Prostate gland (tissue), 2 donors: Measurements from ENCODE around the gene SH2D1A. TPM values are rescaled to one million over a fixed set of nuclear protein-coding genes. Genes with fewer than 3 reads are reported as not detected.
"Not testable (repeated sequence)": the region's sequence is repeated elsewhere in the genome, so short reads cannot be mapped to it uniquely, and the experiment has no call there.

Experiments
- DNase-seq: peaks from one replicate; pipeline ENCODE4 v3.0.0-alpha.2; 2019; ENCODE audit warnings: low spot score
- H3K27ac ChIP-seq, 2 donors: fragments of 200-600 bp; sonication (generic); 2 replicates each; pipeline ENCODE4 v1.5.1; 2017 to 2019
- H3K27me3 ChIP-seq: fragments of 200-600 bp; sonication (generic); replicated peaks from 2 replicates; pipeline ENCODE4 v1.5.1; 2019; ENCODE audit not compliant: insufficient read depth
- H3K36me3 ChIP-seq, 2 donors: fragments of 200-600 bp; sonication (generic); 1 replicate in 1 of 2; 2 replicates in 1 of 2; pipeline versions ENCODE4 v1.5.1 to v1.8.1; 2017 to 2019
- H3K4me1 ChIP-seq: fragments of 200-600 bp; sonication (generic); replicated peaks from 2 replicates; pipeline ENCODE4 v1.5.1; 2019
- H3K4me3 ChIP-seq, 2 donors: fragments of 200-600 bp; sonication (generic); 2 replicates each; pipeline ENCODE4 v1.5.1; 2017 to 2019
- H3K9me3 ChIP-seq: fragments of 200-600 bp; sonication (generic); 2 replicates; pipeline ENCODE4 v1.5.1; 2017
- CTCF ChIP-seq, 4 experiments: fragments of 200-600 bp in 2 of 4; fragments of 450-650 bp in 2 of 4; sonication (generic) in 2 of 4; IDR thresholded peaks; 1 replicate in 3 of 4; 2 replicates in 1 of 4; pipeline ENCODE4 v1.5.1; 2016 to 2019; ENCODE audit warnings: antibody characterized with exemption in 4 of 4, mild to moderate bottlenecking in 2 of 4, moderate library complexity in 2 of 4
- POLR2A ChIP-seq: fragments of 450-650 bp; IDR thresholded peaks from one replicate; pipeline ENCODE4 v1.6.1; 2016; ENCODE audit warnings: antibody characterized with exemption, mild to moderate bottlenecking
- POLR2AphosphoS5 ChIP-seq: sonication (generic); formaldehyde crosslinking; IDR thresholded peaks from one replicate; pipeline ENCODE4 v1.6.1; 2017; ENCODE audit warnings: antibody characterized with exemption
- WGBS: methylation state at CpG from one replicate; pipeline ENCODE4 v1.1.5; 2018; 5-methylcytosine and 5-hydroxymethylcytosine counted together
- intact Hi-C: fragments of 100-400 bp; cut with DNase I; formaldehyde crosslinking; loops from one replicate; pipeline ENCODE4 v1.14.2; 2022
- total RNA-seq, 2 donors: library from RNA; depleted of rRNA; stranded (reverse); fragments of >200 nt; gene quantifications; one replicate each; pipeline ENCODE4 v1.1.0, GENCODE V29; 2016

The SH2D1A gene
- total RNA-seq, 2 donors from 2014 or later, result 0.09 TPM; not detected in 1

- no peak overlapping the region for H3K4me3 ChIP-seq
- DNase-seq, result no peak
- TF ChIP-seq POLR2A (no peak), CTCF (IDR thresholded peaks at IDR 0.05) (no peak), POLR2AphosphoS5 (no peak)
- H3K36me3 ChIP-seq, result no peaks in the 10 kb centered on the region
- WGBS, result 90% methylated on average over 1 of the region's 1 CpG
- H3K9me3 ChIP-seq, result no peaks in the 10 kb centered on the region
- H3K27me3 ChIP-seq, result no peaks in the 10 kb centered on the region
- no peak overlapping the region for H3K27ac ChIP-seq
- intact Hi-C loops, result no loop called here
- H3K4me1 ChIP-seq, result no peaks in the 10 kb centered on the region
These were observed 59.5 kb downstream of the SH2D1A start for GRCh38 chrX:124405868-124406267.

- Histone ChIP-seq H3K9me3 (no peaks in the 10 kb centered on the region), H3K27me3 (no peaks in the 10 kb centered on the region), H3K27ac (no peak overlapping the region), H3K36me3 (no peaks in the 10 kb centered on the region), H3K4me1 (no peaks in the 10 kb centered on the region), H3K4me3 (no peak overlapping the region)
- 39% methylated on average over 12 of the region's 12 CpGs for WGBS
- peak; percentile 9 for DNase-seq
- TF ChIP-seq POLR2A, result no peak
- TF ChIP-seq CTCF (IDR thresholded peaks at IDR 0.05), result peak in 2 of 4 experiments; percentile 27 to 43
- intact Hi-C loops, result no loop called here
These were observed 60.1 kb downstream of the SH2D1A start for GRCh38 chrX:124406294-124407014.

GRCh38 chrX:124407226-124407625, 60.9 kb downstream of the SH2D1A start:
- DNase-seq, result no peak
- H3K36me3 ChIP-seq, result no peaks in the 10 kb centered on the region
- H3K27me3 ChIP-seq, result no peaks in the 10 kb centered on the region
- no peak overlapping the region for H3K27ac ChIP-seq
- no peaks in the 10 kb centered on the region for H3K4me1 ChIP-seq
- intact Hi-C loops, result no loop called here
- no peaks in the 10 kb centered on the region for H3K9me3 ChIP-seq
- TF ChIP-seq CTCF (IDR thresholded peaks at IDR 0.05) (no peak), POLR2AphosphoS5 (no peak), POLR2A (no peak)
- H3K4me3 ChIP-seq, result no peak overlapping the region
- WGBS, result 19% methylated on average over 1 of the region's 1 CpG

GRCh38 chrX:124408380-124408779, 62.0 kb downstream of the SH2D1A start:
- H3K36me3 ChIP-seq, DNase-seq, H3K4me3 ChIP-seq, H3K9me3 ChIP-seq, H3K4me1 ChIP-seq, intact Hi-C loops, H3K27me3 ChIP-seq, H3K27ac ChIP-seq: not testable (repeated sequence)
- WGBS, result 84% methylated on average over 6 of the region's 6 CpGs

GRCh38 chrX:124413244-124413643, 66.9 kb downstream of the SH2D1A start:
- H3K4me3 ChIP-seq, result no peak overlapping the region
- H3K36me3 ChIP-seq, result no peaks in the 10 kb centered on the region
- no peak for DNase-seq
- no peaks in the 10 kb centered on the region for H3K27me3 ChIP-seq
- TF ChIP-seq CTCF (IDR thresholded peaks at IDR 0.05), result no peak
- TF ChIP-seq POLR2A, result no peak
- TF ChIP-seq POLR2AphosphoS5, result no peak
- H3K9me3 ChIP-seq, result no peaks in the 10 kb centered on the region
- 69% methylated on average over 6 of the region's 6 CpGs for WGBS
- H3K27ac ChIP-seq, result no peak overlapping the region
- H3K4me1 ChIP-seq, result no peaks in the 10 kb centered on the region
- intact Hi-C loops, result no loop called here
